NCI-H146 (cell line): ENCODE measurements around the gene RUNX3.

ENCODE experiments used
- DNase-seq: peaks from one replicate; lab custom pipeline; 2025; lab: John Stamatoyannopoulos, UW

Gene RUNX3

DNA sequence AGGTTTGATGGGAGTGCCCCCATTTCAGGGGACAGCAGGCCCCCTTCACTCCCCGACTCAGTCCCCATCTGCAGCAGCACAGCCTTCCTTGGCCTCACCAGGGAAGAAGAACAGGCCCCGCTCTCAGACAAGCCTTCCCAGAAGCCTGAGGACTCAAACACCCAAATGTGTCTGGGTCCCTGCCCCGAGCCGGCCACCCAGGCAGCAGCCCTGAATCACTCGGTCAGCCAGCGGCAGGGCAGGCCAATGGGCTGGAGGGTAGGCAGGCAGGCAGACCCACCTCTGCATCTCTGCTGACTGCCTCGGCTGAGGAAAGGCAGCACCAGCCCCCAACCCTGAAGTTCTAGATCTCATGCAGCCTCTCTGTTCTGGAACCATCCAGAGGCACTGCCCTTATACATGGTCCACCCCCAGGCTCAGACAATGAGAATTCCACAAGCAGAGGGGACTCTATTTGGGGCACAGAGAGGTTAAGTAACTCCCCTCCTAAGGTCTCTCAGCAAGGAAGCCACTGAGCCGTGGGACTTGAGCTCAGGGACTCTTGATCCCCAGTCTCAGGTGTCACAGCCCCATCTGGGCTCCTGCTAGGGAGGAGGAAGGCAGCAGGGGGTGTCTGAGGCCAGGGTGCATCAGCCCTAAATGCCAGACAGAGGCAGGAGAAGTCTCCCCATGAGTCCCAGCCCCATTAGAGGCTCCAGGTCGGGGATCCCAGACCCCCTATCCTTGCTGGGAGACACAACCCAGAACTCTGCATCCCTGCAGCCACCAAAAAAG lies 33.2 kb upstream of the RUNX3 start:
- no peak for DNase-seq

DNA sequence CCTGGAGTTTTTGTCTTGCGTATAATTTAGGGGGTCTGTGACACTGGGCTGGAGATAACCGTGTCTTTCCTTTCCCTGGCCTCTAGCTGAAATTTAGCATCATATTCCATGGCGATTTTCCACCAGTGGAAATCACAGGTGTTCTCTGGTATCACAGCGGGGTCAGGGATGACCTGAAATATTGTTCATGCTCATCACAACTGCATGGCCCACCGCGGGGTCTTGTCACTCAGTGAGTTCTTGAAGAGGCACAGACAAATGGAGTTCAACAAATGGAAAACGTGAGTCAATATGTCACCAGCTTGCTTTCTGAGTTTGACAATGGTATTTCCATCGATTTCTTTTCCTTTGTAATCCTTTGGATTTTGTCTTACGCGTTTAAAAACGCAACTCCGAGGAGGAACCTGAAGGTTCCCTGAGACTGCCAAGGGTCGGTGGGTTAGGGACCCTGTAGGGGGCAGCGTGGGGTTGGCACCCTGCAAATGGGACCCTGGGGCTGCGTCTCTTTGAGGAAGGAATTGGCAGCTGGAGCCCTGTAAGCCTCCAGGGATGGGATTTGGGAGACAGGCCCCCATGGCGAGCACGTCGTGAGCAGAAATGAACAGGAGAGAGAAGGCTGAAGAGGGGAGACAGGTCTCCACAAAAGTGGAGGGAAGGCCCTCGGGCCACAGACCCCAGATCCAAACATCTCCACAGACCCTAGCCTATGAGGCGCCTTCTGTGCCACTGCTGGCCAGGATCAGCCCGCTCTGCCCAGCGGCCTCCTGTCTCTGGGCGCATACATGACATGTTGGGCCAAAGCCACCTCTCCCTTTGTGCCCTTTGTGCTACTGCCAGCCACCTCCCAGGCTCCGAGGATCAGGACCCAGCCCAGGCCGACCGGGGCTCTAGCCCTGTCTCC lies 32.1 kb upstream of the RUNX3 start:
- DNase-seq: no peak

DNA sequence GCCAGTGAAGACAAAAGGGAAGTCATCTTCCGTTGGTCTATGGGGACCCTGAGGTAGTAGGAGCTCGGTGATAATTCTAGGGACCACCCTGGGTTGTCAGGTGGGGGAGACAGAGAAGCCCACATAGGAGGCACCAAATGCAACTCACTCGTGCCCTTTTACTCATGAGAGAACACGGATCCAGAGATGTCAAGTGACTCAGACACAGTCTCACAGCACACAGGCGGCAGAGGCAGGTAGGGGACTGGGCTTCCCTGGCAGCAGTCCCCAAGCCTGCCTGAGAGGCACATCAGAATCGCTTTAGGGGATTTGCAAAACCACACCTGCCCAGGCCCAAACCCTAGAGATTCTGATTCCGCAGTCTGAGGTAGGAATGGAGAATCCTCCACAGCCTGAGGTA lies 31.3 kb upstream of the RUNX3 start:
- no peak for DNase-seq

DNA sequence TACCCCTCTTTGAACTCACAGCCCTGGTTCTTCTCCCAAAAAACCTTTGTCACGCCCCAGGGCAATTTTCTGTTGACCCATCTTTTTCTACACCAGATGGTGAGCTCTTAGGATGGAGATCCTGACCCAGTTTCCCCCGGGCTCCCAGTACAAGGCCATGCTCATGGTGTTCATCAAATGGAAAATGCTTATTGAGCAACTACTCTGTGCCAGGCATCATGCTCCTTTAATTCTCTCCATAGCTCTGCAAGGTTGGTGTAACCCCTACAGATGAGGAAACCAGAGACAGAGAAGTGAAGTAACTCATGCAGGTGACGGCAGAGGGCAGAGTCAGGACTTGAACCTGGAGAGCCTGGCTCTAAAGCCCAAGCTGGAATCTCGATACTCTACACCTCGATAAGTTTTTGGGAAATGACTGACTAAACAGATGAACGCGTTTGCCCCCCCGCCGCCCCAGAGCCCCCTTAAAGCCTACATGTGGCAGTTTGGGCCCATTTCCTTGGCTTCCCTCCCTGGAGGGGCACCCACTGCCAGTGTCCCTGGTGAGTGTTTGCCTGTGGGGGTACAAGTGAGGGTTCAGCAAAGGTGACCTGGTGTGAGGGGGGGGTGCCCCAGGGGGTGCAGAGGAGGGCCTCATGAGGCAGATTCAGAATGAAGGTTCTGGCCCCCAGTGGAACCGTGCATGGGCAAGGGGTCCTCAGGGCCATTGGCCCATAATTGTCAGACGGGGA lies 30.2 kb upstream of the RUNX3 start:
- no peak for DNase-seq

DNA sequence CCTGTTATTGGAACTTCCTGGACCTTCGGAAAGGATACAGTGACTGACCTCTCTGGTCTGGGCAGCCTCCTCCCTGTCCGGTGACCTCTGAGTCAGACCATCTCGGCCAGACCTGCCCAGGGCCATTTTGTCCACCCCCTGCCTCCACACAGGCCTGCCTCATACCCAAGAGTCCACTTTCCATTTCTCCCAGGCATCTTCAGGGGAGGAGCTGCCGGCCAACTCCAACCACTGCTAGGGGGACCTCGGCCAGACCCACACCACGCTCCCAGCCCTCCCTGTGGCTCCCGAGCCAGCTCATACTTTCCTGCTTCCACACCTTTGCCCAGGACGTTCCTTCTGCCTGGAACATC lies 29.5 kb upstream of the RUNX3 start:
- DNase-seq: no peak

DNA sequence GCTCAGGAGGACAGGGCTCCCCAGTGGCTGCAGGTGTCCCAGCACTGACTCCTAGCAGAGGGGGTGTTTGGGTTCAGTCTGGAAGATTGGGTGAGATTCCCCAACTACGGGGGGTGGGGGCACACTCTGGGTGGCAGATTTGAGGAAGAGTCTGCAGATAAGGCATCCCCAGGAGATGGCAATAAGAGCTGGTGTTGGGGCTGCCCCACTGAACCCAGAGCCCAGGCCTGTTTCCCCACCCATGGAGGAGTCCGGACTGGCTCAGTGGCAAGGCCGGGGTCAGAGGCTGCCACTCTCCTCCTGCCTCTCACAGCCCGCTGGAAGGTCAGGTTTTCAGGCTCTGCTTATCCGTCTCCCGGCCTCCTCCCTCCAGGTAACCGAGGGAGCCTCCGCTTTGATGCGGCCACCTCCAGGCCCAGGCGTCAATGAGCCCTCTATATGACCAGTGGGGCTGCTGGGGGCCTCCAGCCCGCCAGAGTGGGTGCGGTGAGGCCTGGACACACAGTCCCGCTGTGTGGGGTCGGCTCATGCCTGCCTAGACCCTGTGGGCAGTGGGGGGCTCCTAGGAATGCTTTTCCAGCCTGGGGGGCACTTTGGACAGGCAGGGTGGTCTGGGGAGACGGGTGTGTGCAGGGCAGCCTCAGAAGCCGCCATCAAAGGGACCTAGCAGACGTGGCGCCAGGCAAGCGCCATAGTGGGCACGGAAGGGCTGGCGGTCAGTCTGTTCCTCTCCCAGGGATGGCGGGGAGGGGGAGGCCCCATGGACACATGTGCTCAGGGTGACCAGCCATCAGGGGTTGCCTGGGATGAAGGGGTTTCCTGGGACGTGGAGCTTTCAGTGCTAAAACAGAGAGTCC lies 28.9 kb upstream of the RUNX3 start:
- no peak for DNase-seq

DNA sequence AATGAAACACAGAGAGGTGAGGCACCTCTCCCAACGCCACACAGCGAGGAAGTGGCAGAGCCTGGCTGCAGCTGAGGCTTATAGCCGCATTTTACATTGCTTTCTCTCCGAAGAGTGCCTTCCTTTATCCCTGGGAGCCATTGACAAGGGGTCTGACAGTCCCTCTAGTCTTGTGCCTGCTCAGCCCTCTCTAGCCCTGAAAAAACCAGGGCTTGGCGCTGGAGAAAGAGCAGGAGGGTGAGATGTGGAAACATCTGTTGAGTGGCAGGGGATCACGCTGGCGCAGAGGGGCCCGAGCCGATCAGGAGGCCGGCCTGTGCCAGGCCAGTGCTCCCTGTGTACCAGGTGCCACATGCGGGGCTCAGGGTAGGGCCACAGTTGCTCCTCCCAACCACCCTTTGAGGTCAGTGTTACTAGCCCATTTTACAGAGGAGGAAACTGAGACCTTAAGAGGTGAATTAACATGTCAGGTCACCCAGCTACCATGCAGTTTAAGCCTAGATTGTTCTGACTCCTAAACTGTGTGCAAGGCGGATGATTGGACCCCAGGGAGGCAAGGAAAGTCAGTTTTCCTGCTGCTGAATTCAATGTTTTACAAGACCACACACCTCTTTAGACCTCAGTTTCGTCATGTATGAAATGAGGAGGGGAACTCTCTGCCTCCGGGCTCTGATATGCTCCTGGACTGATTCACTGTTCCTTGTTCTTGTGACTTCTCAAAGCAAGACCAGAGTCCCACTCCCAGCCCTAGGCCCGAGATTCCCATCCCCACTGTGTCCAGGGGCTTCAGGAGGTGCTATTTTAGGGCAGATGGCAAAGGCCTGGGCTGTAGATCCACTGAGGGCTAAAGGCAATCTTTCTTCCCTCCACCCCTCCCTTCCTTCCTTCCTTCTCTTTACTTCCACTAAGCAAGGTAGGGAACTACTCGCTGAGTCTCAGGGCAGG lies 28.0 kb upstream of the RUNX3 start:
- DNase-seq: no peak

DNA sequence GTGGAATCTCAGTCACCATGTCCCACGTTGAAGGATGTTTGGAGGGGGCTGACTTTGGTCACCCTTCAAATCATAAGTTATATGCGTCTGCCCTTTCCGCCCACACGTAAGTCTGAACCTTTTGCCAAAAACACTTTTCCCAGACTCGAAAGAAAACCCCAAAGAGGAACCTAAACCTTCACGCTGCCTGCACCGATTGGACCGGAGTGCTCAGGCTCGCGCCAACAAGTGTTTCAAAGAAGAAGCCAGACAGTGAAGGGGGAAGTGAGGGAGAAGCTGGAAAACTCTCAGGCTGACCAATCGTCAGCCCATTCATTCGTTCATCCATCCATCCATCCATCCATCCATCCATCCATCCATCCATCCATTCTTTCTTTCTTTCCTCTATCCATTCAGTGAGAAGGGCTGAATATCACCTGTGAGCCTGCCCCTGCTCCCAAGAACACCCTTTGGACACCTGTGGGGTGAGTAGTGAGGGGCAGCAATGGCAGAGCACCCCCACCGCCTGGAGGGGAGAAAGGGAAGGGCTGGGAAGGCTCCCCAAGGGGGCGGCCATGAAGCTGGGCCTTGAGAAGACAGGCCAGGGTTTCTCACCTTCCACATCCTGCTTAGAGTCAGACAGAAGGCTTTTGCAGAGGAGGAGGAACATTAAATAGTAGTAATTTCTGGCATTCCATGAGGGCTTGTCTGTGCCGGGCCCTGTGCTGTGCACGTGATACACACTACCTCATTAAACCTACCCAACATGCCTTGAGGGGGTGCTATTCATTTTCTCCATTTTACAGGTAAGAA lies 27.1 kb upstream of the RUNX3 start:
- DNase-seq: no peak

DNA sequence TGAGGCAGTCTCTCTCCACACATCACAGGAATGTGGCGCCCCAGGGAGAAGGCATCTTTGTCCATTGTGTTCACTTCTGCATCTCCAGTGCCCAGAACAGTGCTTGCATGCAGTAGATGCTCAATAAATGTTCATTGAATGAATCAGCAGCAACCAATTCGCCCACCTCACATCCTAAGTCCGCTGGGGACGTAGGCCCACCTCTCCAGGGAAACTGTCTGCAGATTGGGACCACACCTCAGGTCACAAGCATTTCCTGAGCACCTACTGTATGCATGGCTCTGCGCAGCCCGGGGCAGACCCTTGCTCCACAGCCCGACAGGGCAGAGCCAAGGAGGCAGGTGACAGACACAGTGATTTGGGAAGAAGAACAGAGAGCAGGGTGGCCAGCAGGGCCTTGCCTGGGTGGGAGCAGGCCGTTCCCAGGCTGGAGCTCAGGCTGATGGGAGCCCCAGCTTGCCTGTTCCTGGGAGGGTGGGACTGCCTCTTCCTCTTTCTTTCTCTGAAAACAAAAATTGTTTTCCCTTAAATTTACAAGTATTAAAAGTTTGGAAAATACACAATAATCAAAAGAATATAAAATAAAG lies 25.8 kb upstream of the RUNX3 start:
- DNase-seq: no peak

DNA sequence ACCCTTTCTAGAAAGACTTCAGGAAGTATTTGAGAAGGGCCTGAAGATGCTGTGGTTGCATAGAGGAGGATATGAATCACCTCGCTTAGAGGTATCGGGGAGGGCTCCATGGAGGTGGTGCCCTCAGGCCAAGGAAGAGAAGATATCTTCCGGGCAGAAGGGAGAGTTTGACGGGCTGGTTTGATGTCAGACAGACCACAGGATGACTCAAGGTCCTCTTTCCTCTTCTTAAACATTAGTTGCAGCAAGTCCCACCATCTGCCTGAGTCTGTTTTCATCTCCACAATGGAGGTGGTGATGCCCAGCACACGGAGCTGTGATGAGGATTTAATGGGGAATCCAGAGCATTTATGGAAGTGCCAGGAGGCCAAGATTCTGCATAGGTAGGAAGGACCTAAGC lies 25.1 kb upstream of the RUNX3 start:
- no peak for DNase-seq

DNA sequence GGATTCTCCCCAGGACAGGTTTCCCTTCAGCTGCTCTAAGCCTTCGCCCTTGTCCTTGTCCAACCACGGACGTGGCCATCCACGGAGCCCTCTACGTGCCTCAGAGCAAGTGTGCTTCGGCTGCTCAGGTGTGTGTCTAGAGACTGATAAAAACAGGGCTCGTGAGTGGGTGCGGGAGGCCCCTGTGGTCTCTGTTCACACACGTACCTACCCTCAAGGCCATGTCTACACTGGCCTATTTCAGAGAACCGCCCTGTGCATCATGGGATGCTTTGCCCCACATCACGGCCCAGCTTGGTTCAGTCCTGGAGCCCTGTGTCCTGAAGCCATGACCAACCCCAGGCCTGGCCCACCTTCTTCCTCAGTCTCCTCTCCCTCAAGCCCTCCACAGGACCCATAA lies 24.6 kb upstream of the RUNX3 start:
- no peak for DNase-seq

DNA sequence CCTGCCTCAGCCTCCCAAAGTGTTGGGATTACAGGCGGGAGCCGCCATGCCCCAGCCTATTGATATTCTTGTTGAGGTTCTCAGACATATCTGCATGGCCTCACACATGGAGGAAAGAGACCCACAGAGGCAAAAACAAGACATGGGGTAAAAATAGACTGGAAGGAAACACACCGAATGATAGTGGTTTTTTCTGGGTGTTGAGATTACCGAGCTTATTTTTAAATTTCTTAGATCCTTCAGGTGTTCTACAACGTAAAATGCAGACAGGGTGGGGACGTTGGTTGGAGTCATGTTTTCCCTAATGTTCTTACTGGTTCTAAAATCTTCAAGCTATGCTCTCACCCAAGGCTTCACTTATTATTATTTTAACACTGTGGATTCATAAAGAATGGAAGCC lies 23.9 kb upstream of the RUNX3 start:
- no peak for DNase-seq

DNA sequence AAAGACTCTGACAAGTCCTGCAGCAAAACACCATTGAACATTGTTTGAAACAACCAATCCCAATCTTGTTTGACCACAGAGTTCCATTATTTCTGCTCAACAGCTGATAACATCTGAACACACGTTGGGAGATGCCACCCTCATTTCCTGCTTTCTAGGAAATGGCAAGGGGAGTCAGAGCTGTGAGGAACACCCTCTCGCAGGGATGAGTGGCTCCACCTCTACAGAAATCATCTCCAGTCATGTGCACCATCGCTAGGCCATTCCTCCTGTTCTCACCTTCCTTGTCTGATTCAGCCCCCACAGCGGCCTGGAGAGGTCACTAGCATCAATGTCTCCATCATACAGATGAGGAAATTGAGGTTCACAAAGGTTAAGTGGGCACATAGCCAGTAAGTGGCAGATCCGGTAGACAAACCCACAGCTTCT lies 22.4 kb upstream of the RUNX3 start:
- DNase-seq: no peak

DNA sequence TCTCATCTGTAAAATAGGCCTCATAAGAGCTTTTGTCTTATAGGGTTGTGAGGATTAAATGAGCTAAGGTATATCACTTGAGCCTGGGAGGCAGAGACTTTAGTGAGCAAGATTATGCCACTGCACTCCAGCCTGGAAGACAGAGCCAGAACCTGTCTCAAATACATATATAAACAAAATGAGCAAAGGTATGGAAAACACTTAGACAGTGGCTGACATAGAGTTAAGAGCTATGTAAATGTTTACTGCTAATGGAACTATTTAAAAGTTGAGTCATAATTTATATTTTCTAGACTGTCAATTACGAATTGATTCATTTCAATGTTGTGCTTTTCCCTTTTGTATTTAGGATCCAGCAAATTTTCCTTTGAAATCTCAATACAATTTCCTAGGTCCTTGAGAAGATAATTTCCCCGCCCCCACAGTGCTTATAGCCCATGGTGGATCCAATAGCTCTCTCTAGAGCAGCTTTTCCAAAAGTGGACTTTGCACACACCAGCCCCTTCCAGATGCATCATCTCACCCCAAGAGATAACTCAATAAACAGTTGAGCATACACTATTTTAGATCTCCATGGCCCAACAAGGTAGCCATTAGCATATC lies 21.8 kb upstream of the RUNX3 start:
- DNase-seq: no peak

DNA sequence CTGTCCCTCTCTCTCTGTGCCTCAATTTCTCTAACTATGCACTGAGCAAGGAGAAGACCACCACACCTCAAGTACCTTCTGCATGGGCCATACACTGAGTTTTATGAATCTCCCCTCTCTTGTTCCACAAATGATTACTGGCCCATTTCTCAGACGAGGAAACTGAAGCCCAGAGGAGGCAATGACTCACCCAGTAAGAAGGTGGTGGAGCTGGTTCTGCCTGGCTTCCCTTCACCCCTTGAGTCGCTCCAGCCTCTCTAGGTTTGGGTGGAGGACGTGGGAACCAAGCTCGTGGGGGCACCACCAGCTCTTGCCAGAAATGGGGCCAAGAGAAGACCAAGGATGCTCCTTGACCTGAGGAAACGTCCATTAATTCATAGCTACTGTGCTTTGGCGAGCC lies 21.3 kb upstream of the RUNX3 start:
- no peak for DNase-seq

DNA sequence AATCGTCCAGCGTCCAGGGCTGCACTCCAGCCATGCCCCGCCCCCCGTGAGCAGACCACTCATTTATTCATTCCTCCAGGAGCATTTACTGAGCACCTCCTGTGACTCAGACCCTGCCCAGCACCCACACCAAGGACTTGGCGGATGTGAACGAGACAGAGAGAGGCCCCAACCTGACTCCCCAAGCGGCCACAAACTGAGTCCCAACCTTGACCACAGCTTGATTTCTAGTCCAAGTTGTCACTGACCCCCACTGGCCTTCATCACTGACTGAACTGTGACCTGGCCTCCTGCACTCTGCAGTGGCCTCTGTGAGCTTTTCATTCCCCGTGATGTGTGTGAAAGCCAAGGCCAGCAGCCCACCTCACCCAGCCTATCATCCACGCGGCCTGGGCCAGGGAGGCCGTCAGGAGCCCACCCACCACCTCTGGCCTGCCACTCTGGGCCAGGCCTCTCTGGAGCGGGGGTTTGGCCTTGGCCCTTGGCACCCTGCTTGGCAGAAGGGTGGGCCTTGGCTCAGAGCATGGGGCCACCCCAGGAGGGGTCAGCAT lies 19.3 kb upstream of the RUNX3 start:
- DNase-seq: no peak

DNA sequence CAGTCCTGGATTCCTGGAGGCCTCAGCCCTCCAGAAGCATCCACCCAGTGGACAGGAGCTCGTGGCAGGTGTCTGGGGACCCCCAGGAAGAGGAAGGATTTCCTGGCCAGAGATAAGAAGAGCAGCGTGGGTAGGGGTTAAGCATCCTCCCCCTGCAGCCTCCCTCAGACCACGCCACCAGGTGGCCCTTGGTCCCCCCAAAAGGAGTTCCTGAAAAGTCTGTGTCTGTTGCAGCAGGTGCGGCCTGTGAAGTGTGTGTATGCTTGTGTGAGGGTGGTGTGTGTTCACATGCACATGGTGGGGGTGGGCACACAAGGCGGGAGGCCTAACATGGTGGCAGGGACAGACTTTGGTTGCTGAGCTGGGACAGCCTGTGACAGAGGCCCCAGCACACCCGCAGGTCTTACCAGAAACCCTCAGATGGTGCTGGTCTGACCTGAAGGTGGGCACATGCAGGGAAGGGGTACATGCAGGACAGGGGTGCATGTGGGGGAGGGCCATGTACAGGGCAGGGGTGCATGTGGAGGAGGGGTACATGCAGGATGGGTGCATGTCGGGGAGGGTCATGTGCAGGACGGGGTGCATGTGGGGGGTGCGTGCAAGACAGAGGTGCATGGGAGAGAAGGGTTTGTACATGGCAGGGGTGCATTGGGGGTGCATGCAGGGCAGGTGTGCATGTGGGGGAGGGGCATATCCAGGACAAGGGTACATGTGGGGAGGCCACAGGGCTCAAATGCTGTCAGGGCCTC lies 18.2 kb upstream of the RUNX3 start:
- DNase-seq: no peak
